H9 (cell line): Measurements from ENCODE around the gene UPF2. TPM values are rescaled to one million over a fixed set of nuclear protein-coding genes. Genes with fewer than 3 reads are reported as not detected.

Source experiments
- DNase-seq: peaks from one replicate; pipeline ENCODE4 v3.0.0-alpha.2; 2017
- H2AFZ ChIP-seq: one replicate; pipeline ENCODE4 v1.6.1; 2013; ENCODE audit warnings: mild to moderate bottlenecking, low read length, control low read depth, moderate library complexity
- H2AK5ac ChIP-seq: 2 replicates; pipeline ENCODE4 v1.6.1; 2013; ENCODE audit warnings: low read length, control low read depth, mixed read lengths; ENCODE audit not compliant: insufficient read length
- H2BK120ac ChIP-seq: one replicate; pipeline ENCODE4 v1.6.1; 2013; ENCODE audit warnings: low read depth, mild to moderate bottlenecking, low read length, control low read depth, inconsistent platforms; ENCODE audit not compliant: poor library complexity, severe bottlenecking
- H2BK12ac ChIP-seq: 2 replicates; pipeline ENCODE4 v1.6.1; 2013; ENCODE audit warnings: low read length, control low read depth, mixed read lengths, low read depth; ENCODE audit not compliant: insufficient read length
- H2BK15ac ChIP-seq: 2 replicates; pipeline ENCODE4 v1.6.1; 2013; ENCODE audit warnings: low read depth, low read length, control low read depth
- H2BK20ac ChIP-seq: one replicate; pipeline ENCODE4 v1.6.1; 2013; ENCODE audit warnings: low read depth, mild to moderate bottlenecking, low read length, control low read depth, inconsistent platforms; ENCODE audit not compliant: poor library complexity, severe bottlenecking
- H2BK5ac ChIP-seq: 2 replicates; pipeline ENCODE4 v1.6.1; 2013; ENCODE audit warnings: low read length, control low read depth, mixed read lengths; ENCODE audit not compliant: insufficient read length
- H3K14ac ChIP-seq: 2 replicates; pipeline ENCODE4 v1.6.1; 2013; ENCODE audit warnings: low read length, control low read depth; ENCODE audit not compliant: insufficient read depth
- H3K18ac ChIP-seq: 2 replicates; pipeline ENCODE4 v1.6.1; 2013; ENCODE audit warnings: low read depth, mild to moderate bottlenecking, mixed read lengths, low read length, control low read depth; ENCODE audit not compliant: insufficient read length
- H3K23ac ChIP-seq: 2 replicates; pipeline ENCODE4 v1.6.1; 2013; ENCODE audit warnings: low read length, control low read depth, mixed read lengths, low read depth; ENCODE audit not compliant: insufficient read length
- H3K23me2 ChIP-seq: 2 replicates; pipeline ENCODE4 v1.6.1; 2013; ENCODE audit warnings: low read depth, mild to moderate bottlenecking, mixed read lengths, low read length, control low read depth; ENCODE audit not compliant: insufficient read length, poor library complexity, severe bottlenecking
- H3K27ac ChIP-seq: 2 replicates; pipeline ENCODE4 v1.5.1; 2013; ENCODE audit warnings: low read length, control low read depth, mixed read lengths, low read depth; ENCODE audit not compliant: insufficient read length
- H3K27me3 ChIP-seq: 2 replicates; pipeline ENCODE4 v1.6.1; 2013; ENCODE audit warnings: low read length, control low read depth, inconsistent platforms; ENCODE audit not compliant: insufficient read depth
- H3K4ac ChIP-seq: 2 replicates; pipeline ENCODE4 v1.6.1; 2013; ENCODE audit warnings: low read depth, mild to moderate bottlenecking, control low read depth, inconsistent platforms, low read length, moderate library complexity
- H3K4me1 ChIP-seq: 2 replicates; pipeline ENCODE4 v1.6.1; 2013; ENCODE audit warnings: low read length, control low read depth, inconsistent platforms; ENCODE audit not compliant: insufficient read depth
- H3K4me2 ChIP-seq: 2 replicates; pipeline ENCODE4 v1.6.1; 2013; ENCODE audit warnings: low read length, control low read depth, mixed read lengths; ENCODE audit not compliant: insufficient read length, insufficient read depth
- H3K56ac ChIP-seq: 2 replicates; pipeline ENCODE4 v1.6.1; 2013; ENCODE audit warnings: low read depth, mild to moderate bottlenecking, mixed read lengths, low read length, control low read depth; ENCODE audit not compliant: insufficient read length
- H3K79me1 ChIP-seq: 2 replicates; pipeline ENCODE4 v1.6.1; 2013; ENCODE audit warnings: low read depth, mild to moderate bottlenecking, moderate library complexity, low read length, control low read depth, inconsistent platforms; ENCODE audit not compliant: insufficient read depth, poor library complexity, severe bottlenecking
- H3K79me2 ChIP-seq: 2 replicates; pipeline ENCODE4 v1.6.1; 2013; ENCODE audit warnings: low read length, control low read depth, inconsistent platforms; ENCODE audit not compliant: insufficient read depth
- H3K9ac ChIP-seq: 2 replicates; pipeline ENCODE4 v1.6.1; 2013; ENCODE audit warnings: low read length, control low read depth, mixed read lengths; ENCODE audit not compliant: insufficient read length; ENCODE audit errors: extremely low read depth
- H3K9me3 ChIP-seq: one replicate; pipeline ENCODE4 v1.6.1; 2013; ENCODE audit warnings: low read depth, low read length, inconsistent platforms; ENCODE audit not compliant: control insufficient read depth
- H3T11ph ChIP-seq: one replicate; pipeline ENCODE4 v1.6.1; 2013; ENCODE audit warnings: mild to moderate bottlenecking, low read length, control low read depth, inconsistent platforms
- H4K20me1 ChIP-seq: one replicate; pipeline ENCODE4 v1.6.1; 2013; ENCODE audit not compliant: control insufficient read depth, insufficient read length, insufficient read depth
- H4K5ac ChIP-seq: 2 replicates; pipeline ENCODE4 v1.6.1; 2013; ENCODE audit warnings: low read depth, mild to moderate bottlenecking, mixed read lengths, low read length, control low read depth; ENCODE audit not compliant: insufficient read length
- H4K8ac ChIP-seq: replicated peaks from 2 replicates; pipeline ENCODE4 v1.6.1; 2013; ENCODE audit warnings: low read length, control low read depth, mixed read lengths, low read depth; ENCODE audit not compliant: insufficient read length
- H4K91ac ChIP-seq: 2 replicates; pipeline ENCODE4 v1.6.1; 2013; ENCODE audit warnings: low read depth, mild to moderate bottlenecking, moderate library complexity, mixed read lengths, low read length, control low read depth; ENCODE audit not compliant: insufficient read length
- H3K27ac Mint-ChIP-seq, 3 experiments: 2 replicates in 2 of 3; 3 replicates in 1 of 3; pipeline ENCODE4 v1.8.0; 2020 to 2021; ENCODE audit warnings: mixed read lengths in 3 of 3, mild to moderate bottlenecking in 1 of 3, moderate library complexity in 1 of 3
- H3K27me3 Mint-ChIP-seq: 2 replicates; pipeline ENCODE4 v1.8.0; 2021; ENCODE audit warnings: low read depth, mild to moderate bottlenecking, moderate library complexity, mixed read lengths
- H3K36me3 Mint-ChIP-seq, 3 experiments: 2 replicates in 2 of 3; 3 replicates in 1 of 3; pipeline ENCODE4 v1.8.0; 2020 to 2021; ENCODE audit warnings: low read depth in 3 of 3, mixed read lengths in 3 of 3; ENCODE audit not compliant: insufficient read depth in 1 of 3
- H3K4me1 Mint-ChIP-seq, 2 experiments: 2 replicates each; pipeline ENCODE4 v1.8.0; 2020; ENCODE audit warnings: mixed read lengths in 2 of 2
- H3K4me3 Mint-ChIP-seq, 2 experiments: 2 replicates in 1 of 2; 3 replicates in 1 of 2; pipeline ENCODE4 v1.8.0; 2020 to 2021; ENCODE audit warnings: mild to moderate bottlenecking in 2 of 2, mixed read lengths in 2 of 2, moderate library complexity in 1 of 2
- H3K9me3 Mint-ChIP-seq, 2 experiments: 2 replicates in 1 of 2; 3 replicates in 1 of 2; pipeline ENCODE4 v1.8.0; 2020; ENCODE audit warnings: mild to moderate bottlenecking in 2 of 2, mixed read lengths in 2 of 2, moderate library complexity in 1 of 2
- CTCF ChIP-seq: fragments of 200-600 bp; sonication (generic); conservative IDR thresholded peaks from 3 replicates; pipeline ENCODE4 v1.8.0; 2021; ENCODE audit warnings: antibody characterized with exemption, mild to moderate bottlenecking
- WGBS: extraction: QIAGEN DNeasy Blood & Tissue Kit; methylation state at CpG from one replicate; pipeline ENCODE4 v1.1.7; 2013; ENCODE audit warnings: missing lambda C conversion rate, low lambda C conversion rate, mixed read lengths; ENCODE audit not compliant: insufficient read length; ENCODE audit errors: extremely low coverage; 5-methylcytosine and 5-hydroxymethylcytosine counted together
- total RNA-seq: library from RNA; stranded (reverse); gene quantifications from 2 replicates; pipeline ENCODE4 v1.2.1, GENCODE V29; 2021

The UPF2 gene
- total RNA-seq, 1 experiment from 2014 or later, result 34.1 TPM

DNA sequence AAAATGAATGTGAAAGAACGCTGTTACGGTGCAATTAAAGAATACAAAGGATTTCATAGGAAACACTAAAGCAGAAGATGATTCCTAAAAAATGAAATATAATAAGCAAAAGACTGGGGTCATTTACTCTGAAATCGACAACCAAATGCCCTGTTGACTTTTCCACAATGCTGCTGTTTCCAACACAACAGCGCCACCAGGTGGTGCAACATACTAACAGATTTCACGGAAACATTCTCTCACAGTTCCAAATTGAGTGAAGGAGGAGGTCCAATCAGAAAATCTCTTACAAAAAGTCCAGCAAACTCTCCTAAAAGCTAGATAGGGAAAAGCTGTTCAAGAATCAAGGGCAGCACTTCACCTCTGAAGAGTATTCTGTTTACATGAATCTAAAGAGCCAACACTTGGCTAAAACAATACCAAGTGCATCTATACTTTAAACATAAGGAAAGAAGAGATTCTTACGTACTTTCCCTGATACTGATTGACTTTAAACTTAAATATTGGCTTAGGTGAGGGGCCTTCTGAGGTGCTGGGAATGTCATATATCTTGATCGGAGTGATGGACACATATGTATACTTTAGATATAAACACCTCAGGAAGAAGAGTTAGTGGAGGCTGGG is 55.9 kb downstream of the UPF2 start:
- no peak overlapping the region for H3K4ac ChIP-seq
- H4K8ac ChIP-seq, result no peak overlapping the region
- no peak overlapping the region for H2BK120ac ChIP-seq
- no peak overlapping the region for H3K56ac ChIP-seq
- no peak overlapping the region for H3K14ac ChIP-seq
- H3K27ac ChIP-seq, result no peak overlapping the region
- no peak overlapping the region for H4K5ac ChIP-seq
- peak; percentile 76 for DNase-seq
- H3K9ac ChIP-seq, result no peak overlapping the region
- no CpG with 5 or more reads among the region's 7 CpGs for WGBS
- no peak overlapping the region for H2AFZ ChIP-seq
- no peak overlapping the region for H2BK20ac ChIP-seq
- H4K20me1 ChIP-seq, result no peaks in the 10 kb centered on the region
- peaks cover 10 to 23% (median 22%) of the 10 kb centered on the region in 3 experiments for H3K36me3 Mint-ChIP-seq
- no peaks in the 10 kb centered on the region for H3K23me2 ChIP-seq
- H3K27me3 ChIP-seq, result no peaks in the 10 kb centered on the region
- H3T11ph ChIP-seq, result no peak overlapping the region
- H2BK12ac ChIP-seq, result no peak overlapping the region
- no peak overlapping the region for H3K4me3 Mint-ChIP-seq
- H2AK5ac ChIP-seq, result no peak overlapping the region
- H3K9me3 Mint-ChIP-seq, result no peaks in the 10 kb centered on the region
- H2BK5ac ChIP-seq, result no peak overlapping the region
- peaks cover 0 to 2% of the 10 kb centered on the region in 2 experiments; a peak in 1 of 4 replicates for H3K4me1 Mint-ChIP-seq
- H3K79me1 ChIP-seq, result no peaks in the 10 kb centered on the region
- no peaks in the 10 kb centered on the region for H3K27me3 Mint-ChIP-seq
- TF ChIP-seq CTCF, result peak; percentile 97
- no peak overlapping the region for H3K18ac ChIP-seq
- H3K9me3 ChIP-seq, result no peaks in the 10 kb centered on the region
- H3K4me1 ChIP-seq, result no peaks in the 10 kb centered on the region
- H2BK15ac ChIP-seq, result no peak overlapping the region
- H3K4me2 ChIP-seq, result no peak overlapping the region
- no peak overlapping the region for H4K91ac ChIP-seq
- no peak overlapping the region for H3K23ac ChIP-seq
- no peaks in the 10 kb centered on the region for H3K79me2 ChIP-seq
- H3K27ac Mint-ChIP-seq, result peak overlapping the region in 1 of 3 experiments; percentile 69; a peak in 4 of 7 replicates
